BE2C (cell line): Measurements from ENCODE around the gene ERVV-1.
A peak's percentile ranks its signal among the peaks of the same experiment; 100 is the strongest.

ENCODE experiments used
- DNase-seq: peaks from one replicate; pipeline ENCODE4 v3.0.0-alpha.2; 2020
- H3K27me3 ChIP-seq: fragments of 250-450 bp; sonication (Bioruptor Pico); 2 replicates; pipeline ENCODE4 v1.5.1; 2020; ENCODE audit warnings: mild to moderate bottlenecking
- H3K36me3 ChIP-seq: fragments of 250-450 bp; sonication (Bioruptor Pico); 2 replicates; pipeline ENCODE4 v1.5.1; 2020; ENCODE audit warnings: mild to moderate bottlenecking
- H3K4me1 ChIP-seq: fragments of 250-450 bp; sonication (Bioruptor Pico); 2 replicates; pipeline ENCODE4 v1.5.1; 2020
- H3K4me3 ChIP-seq: 2 replicates; pipeline ENCODE4 v1.5.1; 2011; ENCODE audit warnings: low read depth, low read length
- H3K9me3 ChIP-seq: fragments of 250-450 bp; sonication (Bioruptor Pico); 2 replicates; pipeline ENCODE4 v1.5.1; 2020
- CTCF ChIP-seq: IDR thresholded peaks from 2 replicates; pipeline ENCODE4 v1.5.1; 2012; ENCODE audit warnings: mild to moderate bottlenecking, low read depth, low read length

The ERVV-1 gene

DNA sequence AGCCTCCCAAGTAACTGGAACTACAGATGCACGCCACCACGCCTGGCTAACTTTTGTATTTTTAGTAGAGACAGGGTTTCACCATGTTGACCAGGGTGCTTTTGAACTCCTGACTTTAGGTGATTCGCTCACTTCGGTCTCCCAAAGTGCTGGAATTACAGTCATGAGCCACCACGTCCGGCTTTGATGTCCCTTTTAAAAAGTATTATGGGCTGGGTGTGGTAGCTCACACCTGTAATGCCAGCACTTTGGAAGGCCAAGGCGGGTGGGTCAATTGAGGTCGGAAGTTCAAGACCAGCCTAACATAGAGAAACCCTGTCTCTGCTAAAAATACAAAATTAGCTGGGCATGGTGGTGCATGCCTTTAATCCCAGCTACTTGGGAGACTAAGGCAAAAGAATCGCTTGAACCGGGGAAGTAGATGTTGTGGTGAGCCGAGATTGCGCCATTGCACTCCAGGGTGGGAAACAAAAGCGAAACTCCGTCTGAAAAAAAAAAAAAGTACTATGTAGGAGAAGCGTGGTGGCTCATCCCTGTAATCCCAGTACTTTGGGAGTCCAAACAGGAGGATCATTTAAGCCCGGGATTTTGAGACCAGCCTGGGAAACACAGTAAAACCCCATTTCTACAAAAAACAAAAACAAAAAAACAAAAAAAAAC is 22.8 kb upstream of the ERVV-1 start:
- H3K27me3 ChIP-seq = no peaks in the 10 kb centered on the region
- no peaks in the 10 kb centered on the region for H3K36me3 ChIP-seq
- no peaks in the 10 kb centered on the region for H3K4me1 ChIP-seq
- no peak overlapping the region for H3K4me3 ChIP-seq
- no peak for DNase-seq
- no peak for TF ChIP-seq CTCF
- no peaks in the 10 kb centered on the region for H3K9me3 ChIP-seq

GRCh38 chr19:52991484-52991883 is 22.2 kb upstream of the ERVV-1 start:
- H3K9me3 ChIP-seq = no peaks in the 10 kb centered on the region
- H3K27me3 ChIP-seq = no peaks in the 10 kb centered on the region
- DNase-seq = no peak
- H3K36me3 ChIP-seq = no peaks in the 10 kb centered on the region
- H3K4me1 ChIP-seq = no peaks in the 10 kb centered on the region
- TF ChIP-seq CTCF = no peak
- no peak overlapping the region for H3K4me3 ChIP-seq

GRCh38 chr19:52992109-52993004 is 21.4 kb upstream of the ERVV-1 start:
- Histone ChIP-seq H3K4me1 (no peaks in the 10 kb centered on the region), H3K36me3 (no peaks in the 10 kb centered on the region), H3K27me3 (no peaks in the 10 kb centered on the region), H3K9me3 (no peaks in the 10 kb centered on the region), H3K4me3 (no peak overlapping the region)
- DNase-seq = no peak
- no peak for TF ChIP-seq CTCF

DNA sequence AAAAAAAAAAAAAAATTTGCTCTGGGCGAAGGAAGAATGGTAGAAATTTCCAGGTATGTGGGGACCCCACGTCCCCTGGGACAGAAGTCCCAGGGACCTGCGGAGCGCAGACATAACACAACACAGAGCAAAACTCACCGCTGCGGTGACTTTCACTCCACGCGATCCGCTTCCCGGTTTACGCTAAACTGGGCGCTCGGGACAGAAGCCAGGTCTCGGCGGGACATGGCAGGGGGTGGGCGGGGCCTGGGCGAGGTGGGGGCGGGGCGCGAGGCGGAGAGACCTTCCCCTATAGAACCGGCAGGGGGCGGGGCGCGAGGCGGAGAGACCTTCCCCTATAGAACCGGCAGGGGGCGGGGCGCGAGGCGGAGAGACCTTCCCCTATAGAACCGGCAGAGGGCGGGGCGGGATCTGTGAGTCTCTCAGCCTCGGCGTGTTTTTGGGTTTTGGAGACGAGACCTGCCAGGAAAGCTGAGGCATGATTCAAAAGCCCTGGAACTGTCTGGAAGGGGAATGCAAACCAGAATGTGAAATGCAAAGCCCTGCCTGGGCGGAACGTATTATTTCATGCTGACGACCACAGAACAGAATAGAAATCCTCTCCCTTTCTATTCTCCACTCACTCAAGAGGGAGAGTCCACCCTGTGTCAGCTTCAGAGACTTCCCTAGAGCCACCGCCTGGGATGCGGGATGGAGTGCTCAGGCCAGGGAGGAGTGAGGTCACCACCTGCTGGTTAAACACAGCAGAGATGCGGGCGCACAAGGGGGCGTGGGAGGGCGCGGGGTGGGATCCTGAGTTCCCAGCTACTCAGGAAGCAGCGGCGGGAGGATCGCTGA is 20.2 kb upstream of the ERVV-1 start:
- no peaks in the 10 kb centered on the region for H3K4me1 ChIP-seq
- TF ChIP-seq CTCF = peak; percentile 35; the same call in 1 of the 2 replicates
- H3K27me3 ChIP-seq = no peaks in the 10 kb centered on the region
- H3K36me3 ChIP-seq = no peaks in the 10 kb centered on the region
- peak; percentile 72 for DNase-seq
- peak overlapping the region; percentile 34 for H3K4me3 ChIP-seq
- no peaks in the 10 kb centered on the region for H3K9me3 ChIP-seq

- no peak for TF ChIP-seq CTCF
- no peaks in the 10 kb centered on the region for H3K36me3 ChIP-seq
- H3K4me1 ChIP-seq = no peaks in the 10 kb centered on the region
- no peak overlapping the region for H3K4me3 ChIP-seq
- no peaks in the 10 kb centered on the region for H3K27me3 ChIP-seq
- no peak for DNase-seq
- no peaks in the 10 kb centered on the region for H3K9me3 ChIP-seq
Measured at GRCh38 chr19:52995711-52996110, 18.0 kb upstream of the ERVV-1 start.
